Neural cell (in vitro differentiated cells): ENCODE results near the gene ACSS1. TPM values are rescaled to one million over a fixed set of nuclear protein-coding genes. Genes with fewer than 3 reads are reported as not detected.

ENCODE experiments used
- H2AFZ ChIP-seq: fragments of 200-600, 300-800 bp; sonication (generic), shearing (Covaris generic); 2 replicates; pipeline ENCODE4 v1.6.0; 2014; ENCODE audit warnings: low read depth, mild to moderate bottlenecking, antibody characterized with exemption, low read length, moderate library complexity
- H3F3A ChIP-seq: fragments of 200-600 bp; shearing (Covaris generic); 2 replicates; pipeline ENCODE4 v1.6.1; 2016; ENCODE audit warnings: mild to moderate bottlenecking, moderate library complexity, mixed read lengths, antibody characterized with exemption, low read length; ENCODE audit not compliant: insufficient read depth, poor library complexity, severe bottlenecking
- H3K27ac ChIP-seq: fragments of 200-600, 300-800 bp; sonication (generic), shearing (Covaris generic); 2 replicates; pipeline ENCODE4 v1.5.1; 2014; ENCODE audit warnings: mild to moderate bottlenecking, low read length, moderate library complexity
- H3K27me3 ChIP-seq: fragments of 300-800, 200-600 bp; sonication (generic), shearing (Covaris generic); 2 replicates; pipeline ENCODE4 v1.6.0; 2014; ENCODE audit warnings: mild to moderate bottlenecking, low read depth, low read length, moderate library complexity; ENCODE audit not compliant: insufficient read depth
- H3K36me3 ChIP-seq: fragments of 300-800, 200-600 bp; sonication (generic), shearing (Covaris generic); 2 replicates; pipeline ENCODE4 v1.5.1; 2014; ENCODE audit warnings: mild to moderate bottlenecking, antibody characterized with exemption, low read length, moderate library complexity; ENCODE audit not compliant: insufficient read depth
- H3K4me2 ChIP-seq: fragments of 300-800, 200-600 bp; sonication (generic), shearing (Covaris generic); 2 replicates; pipeline ENCODE4 v1.6.0; 2014; ENCODE audit warnings: mild to moderate bottlenecking, low read length
- H3K4me3 ChIP-seq: fragments of 300-800, 200-600 bp; sonication (generic), shearing (Covaris generic); 2 replicates; pipeline ENCODE4 v1.5.1; 2014; ENCODE audit warnings: mild to moderate bottlenecking, low read length, moderate library complexity
- H3K79me2 ChIP-seq: fragments of 200-600 bp; shearing (Covaris generic); replicated peaks from 2 replicates; pipeline ENCODE4 v1.6.0; 2014; ENCODE audit warnings: mild to moderate bottlenecking, low read length, moderate library complexity; ENCODE audit not compliant: insufficient read depth
- H3K9ac ChIP-seq: fragments of 300-800, 200-600 bp; sonication (generic), shearing (Covaris generic); 2 replicates; pipeline ENCODE4 v1.6.1; 2016; ENCODE audit warnings: mild to moderate bottlenecking, low read length, mixed read lengths
- H3K9me2 ChIP-seq: fragments of 200-600 bp; shearing (Covaris generic); 2 replicates; pipeline ENCODE4 v1.6.1; 2016; ENCODE audit warnings: mild to moderate bottlenecking, low read length, mixed read lengths; ENCODE audit not compliant: insufficient read depth
- H3K9me3 ChIP-seq: fragments of 200-600, 300-800 bp; sonication (generic), shearing (Covaris generic); 2 replicates; pipeline ENCODE4 v1.6.1; 2016; ENCODE audit warnings: mild to moderate bottlenecking, mixed run types, low read length, moderate library complexity, mixed read lengths
- H4K20me1 ChIP-seq: fragments of 200-600 bp; shearing (Covaris generic); 2 replicates; pipeline ENCODE4 v1.6.1; 2016; ENCODE audit warnings: mild to moderate bottlenecking, mixed run types; ENCODE audit not compliant: insufficient read depth
- CTCF ChIP-seq: fragments of 450-650 bp; IDR thresholded peaks from 2 replicates; pipeline ENCODE4 v1.5.1; 2014; ENCODE audit warnings: antibody characterized with exemption, mild to moderate bottlenecking, moderate library complexity; ENCODE audit not compliant: poor library complexity, severe bottlenecking
- EP300 ChIP-seq: fragments of 450-650 bp; conservative IDR thresholded peaks from 2 replicates; pipeline ENCODE4 v1.6.1; 2014; ENCODE audit warnings: antibody characterized with exemption, mild to moderate bottlenecking, moderate library complexity; ENCODE audit not compliant: poor library complexity, severe bottlenecking
- EZH2 ChIP-seq: fragments of 200-600, 300-800 bp; shearing (Covaris generic), sonication (generic); IDR thresholded peaks from 2 replicates; pipeline ENCODE4 v1.6.1; 2014; ENCODE audit warnings: antibody characterized with exemption, low read length, borderline replicate concordance, mild to moderate bottlenecking; ENCODE audit not compliant: insufficient read depth, poor library complexity, severe bottlenecking
- MXI1 ChIP-seq: fragments of 450-650 bp; conservative IDR thresholded peaks from 2 replicates; pipeline ENCODE4 v1.6.1; 2014; ENCODE audit warnings: antibody characterized with exemption, mild to moderate bottlenecking; ENCODE audit not compliant: poor library complexity, severe bottlenecking
- POLR2AphosphoS5 ChIP-seq: IDR thresholded peaks from 2 replicates; pipeline ENCODE4 v1.6.1; 2012
- RAD21 ChIP-seq: fragments of 450-650 bp; conservative IDR thresholded peaks from 2 replicates; pipeline ENCODE4 v1.6.1; 2014; ENCODE audit warnings: antibody characterized with exemption, mild to moderate bottlenecking, moderate library complexity
- REST ChIP-seq: IDR thresholded peaks from 2 replicates; pipeline ENCODE4 v1.6.1; 2012; ENCODE audit warnings: borderline replicate concordance
- SMC3 ChIP-seq: fragments of 450-650 bp; conservative IDR thresholded peaks from 2 replicates; pipeline ENCODE4 v1.6.1; 2014; ENCODE audit warnings: antibody characterized with exemption, mild to moderate bottlenecking, moderate library complexity; ENCODE audit not compliant: poor library complexity
- TAF1 ChIP-seq: IDR thresholded peaks from 2 replicates; pipeline ENCODE4 v1.6.1; 2012; ENCODE audit warnings: low read depth
- polyA plus RNA-seq: library from polyadenylated mRNA; depleted of rRNA; stranded (reverse); fragments of >200 nt; gene quantifications from 2 replicates; pipeline ENCODE4 v1.2.3, GENCODE V29; 2014

Gene ACSS1
- polyA plus RNA-seq, 1 donor from 2014 or later, result not detected

GRCh38 chr20:24994470-24995368 lies 63.2 kb downstream of the ACSS1 start:
- Histone ChIP-seq H3K9me3 (no peaks in the 10 kb centered on the region), H3K9ac (peak overlapping the region; percentile 17), H3F3A (no peaks in the 10 kb centered on the region), H4K20me1 (no peaks in the 10 kb centered on the region), H3K79me2 (peaks cover 23% of the 10 kb centered on the region), H3K27me3 (no peaks in the 10 kb centered on the region), H3K36me3 (no peaks in the 10 kb centered on the region), H3K9me2 (no peaks in the 10 kb centered on the region), H3K27ac (no peak overlapping the region), H3K4me2 (no peak overlapping the region), H3K4me3 (no peak overlapping the region), H2AFZ (peak overlapping the region; percentile 23)
- TF ChIP-seq CTCF (peak; percentile 98), MXI1 (peak; percentile 43), RAD21 (peak; percentile 98), EZH2 (no peak), EP300 (peak; percentile 29), POLR2AphosphoS5 (no peak), SMC3 (peak; percentile 95)

GRCh38 chr20:24994186-24994465 lies 63.8 kb downstream of the ACSS1 start:
- no peaks in the 10 kb centered on the region for H3K9me3 ChIP-seq
- peaks cover 29% of the 10 kb centered on the region for H3K79me2 ChIP-seq
- no peak overlapping the region for H3K4me3 ChIP-seq
- no peaks in the 10 kb centered on the region for H4K20me1 ChIP-seq
- no peaks in the 10 kb centered on the region for H3K9me2 ChIP-seq
- H3F3A ChIP-seq, result no peaks in the 10 kb centered on the region
- H3K4me2 ChIP-seq, result no peak overlapping the region
- TF ChIP-seq REST, result no peak
- no peak for TF ChIP-seq EP300
- TF ChIP-seq POLR2AphosphoS5, result no peak
- TF ChIP-seq MXI1, result no peak
- TF ChIP-seq TAF1, result no peak
- no peak for TF ChIP-seq RAD21
- TF ChIP-seq CTCF, result no peak
- no peak for TF ChIP-seq EZH2
- no peak for TF ChIP-seq SMC3
- H3K27ac ChIP-seq, result peak overlapping the region; percentile 6
- no peak overlapping the region for H3K9ac ChIP-seq
- no peaks in the 10 kb centered on the region for H3K36me3 ChIP-seq
- no peak overlapping the region for H2AFZ ChIP-seq
- no peaks in the 10 kb centered on the region for H3K27me3 ChIP-seq
